HG03575 (cell line): ENCODE results near the gene ULK2.
"Not testable (repeated sequence)": the region's sequence is repeated elsewhere in the genome, so short reads cannot be mapped to it uniquely, and the experiment has no call there.

Source experiments
- ATAC-seq: cut with Tn5 transposase; IDR thresholded peaks from one replicate; pipeline ENCODE4 v1.9.1; 2021; ENCODE audit not compliant: unreplicated experiment, insufficient number of reproducible peaks, low FRiP score; ENCODE audit errors: extremely low read depth

Gene ULK2

DNA sequence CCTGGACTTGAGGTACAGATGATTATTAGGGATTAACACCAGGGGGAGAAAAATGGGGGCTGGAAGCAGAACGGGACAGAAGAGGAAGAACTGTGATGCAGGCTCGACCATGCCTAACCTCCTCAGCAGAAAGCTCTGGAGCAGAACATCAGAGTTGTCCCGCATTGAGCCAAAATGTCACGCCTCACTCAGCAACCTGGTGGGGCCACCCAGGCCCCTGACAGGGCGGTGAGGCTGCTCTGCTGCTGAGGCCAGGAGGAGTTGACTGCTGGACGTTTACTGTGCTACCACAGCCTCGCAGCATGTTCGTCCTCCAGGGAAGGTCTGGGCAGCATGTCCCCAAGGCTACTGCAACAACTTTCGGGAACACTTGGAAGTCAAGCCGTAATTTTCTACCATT lies 6.5 kb upstream of the ULK2 start:
- no peak for ATAC-seq

DNA sequence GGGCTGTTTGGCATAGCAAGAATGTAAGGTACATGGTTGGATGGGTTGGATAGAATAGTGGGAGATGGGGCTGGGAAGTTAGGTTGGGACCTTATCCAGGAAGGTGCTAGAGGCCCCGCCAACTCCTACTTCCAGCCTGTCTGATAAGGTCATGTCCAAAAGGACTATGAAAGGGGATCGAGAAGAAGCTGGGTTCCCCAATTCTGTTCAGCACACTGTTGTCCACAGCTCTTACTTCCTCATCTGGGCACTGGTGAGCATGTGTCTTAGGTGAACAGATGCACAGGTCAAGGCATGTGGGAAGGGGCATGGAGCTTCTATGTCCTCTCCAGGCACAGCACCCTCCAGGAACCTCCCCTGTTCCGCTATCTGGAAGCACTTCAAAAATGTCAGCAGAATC lies 5.6 kb upstream of the ULK2 start:
- no peak for ATAC-seq

DNA sequence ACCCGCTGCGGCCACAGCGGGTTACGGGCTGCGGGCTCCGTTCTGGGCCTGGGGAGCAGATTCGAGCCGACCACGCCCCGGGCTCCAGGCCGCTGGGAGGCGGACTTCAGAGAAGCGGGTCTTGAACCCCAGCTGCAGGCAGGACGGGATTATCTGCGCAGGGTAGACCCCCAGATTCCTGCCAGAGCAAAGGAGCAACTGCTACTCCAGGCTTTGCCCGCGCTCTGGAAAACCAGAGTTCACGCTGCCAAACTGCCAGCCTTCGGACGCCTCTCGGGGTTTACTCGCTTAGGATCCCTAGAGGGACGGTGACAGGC lies 301 bp upstream of the ULK2 start:
- no peak for ATAC-seq

DNA sequence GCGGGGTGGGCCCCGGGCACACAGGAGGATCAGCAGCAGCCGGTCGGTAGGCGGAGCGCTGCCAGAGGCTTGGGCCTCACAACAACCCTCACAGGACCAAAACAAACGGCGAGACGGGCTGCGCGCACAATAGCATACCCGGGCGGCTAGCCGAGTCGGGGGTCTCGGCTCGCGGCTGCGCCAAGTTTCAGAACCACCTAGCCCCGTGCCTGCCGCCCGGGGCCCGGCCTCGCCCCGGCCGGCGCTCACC lies 732 bp downstream of the ULK2 start:
- ATAC-seq = no peak

DNA sequence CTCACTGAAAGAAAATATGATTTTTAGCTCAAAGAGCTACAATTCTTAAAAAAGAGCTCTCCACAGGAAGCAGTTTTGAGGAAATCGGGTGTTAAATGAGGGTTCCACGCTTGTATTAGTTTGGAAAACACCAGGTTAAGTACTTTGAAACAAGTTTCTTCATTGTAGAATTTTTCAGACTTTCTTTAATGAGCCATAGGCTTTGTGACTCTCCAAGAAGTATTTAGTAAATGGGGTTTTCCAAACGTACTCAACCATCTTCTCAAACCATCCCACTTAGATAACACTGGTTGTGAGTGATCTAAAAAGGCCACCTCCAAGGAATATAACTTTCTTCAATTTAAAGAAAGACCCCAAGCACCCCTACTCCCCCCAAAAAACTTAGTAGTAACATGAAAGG lies 2.7 kb downstream of the ULK2 start:
- ATAC-seq = no peak

- not testable (repeated sequence) for ATAC-seq
These were observed 7.0 kb downstream of the ULK2 start for GRCh38 chr17:19860647-19861177.

GRCh38 chr17:19857640-19858039 lies 10.1 kb downstream of the ULK2 start:
- no peak for ATAC-seq

GRCh38 chr17:19833914-19834313 lies 33.8 kb downstream of the ULK2 start:
- ATAC-seq = no peak

GRCh38 chr17:19830061-19830460 lies 37.7 kb downstream of the ULK2 start:
- no peak for ATAC-seq

DNA sequence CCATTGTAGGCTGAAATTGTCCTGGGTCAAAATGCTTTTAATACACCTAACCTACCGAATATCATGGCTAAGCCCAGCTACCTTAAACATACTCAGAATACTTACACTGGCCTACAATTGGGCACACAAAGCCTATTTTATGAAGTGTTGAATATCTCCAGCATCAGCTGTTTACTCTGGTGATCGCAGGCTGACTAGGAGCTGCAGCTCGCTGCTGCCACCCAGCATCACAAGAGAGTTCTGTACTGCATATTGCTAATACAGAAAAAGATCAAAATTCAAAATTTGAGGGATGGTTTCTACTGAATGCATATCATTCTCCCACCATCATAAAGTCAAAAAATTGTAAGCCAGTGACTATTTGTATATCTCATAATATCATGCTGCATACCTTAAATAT lies 55.3 kb downstream of the ULK2 start:
- no peak for ATAC-seq

- ATAC-seq = no peak
These were observed 62.7 kb downstream of the ULK2 start for GRCh38 chr17:19805006-19805405.

DNA sequence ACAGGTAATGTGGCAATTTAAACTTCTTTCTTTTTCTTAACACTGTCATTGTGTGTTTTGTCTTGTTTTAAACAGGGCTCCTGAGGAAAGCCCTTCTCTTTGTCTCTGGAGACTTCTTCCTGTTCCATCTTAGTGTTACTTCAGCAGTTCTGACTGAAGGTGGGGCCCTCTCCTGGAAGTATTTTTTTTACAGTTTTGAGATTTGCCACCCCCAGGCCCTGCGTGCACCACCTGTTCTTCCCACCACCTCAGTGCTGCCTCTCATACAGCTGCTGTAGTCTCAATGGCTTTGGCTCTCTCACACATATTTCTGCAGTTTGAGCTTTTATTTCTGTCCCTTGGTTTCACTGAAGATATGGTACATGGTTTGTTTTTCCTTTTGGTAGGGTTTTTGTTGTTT lies 67.2 kb downstream of the ULK2 start:
- ATAC-seq = no peak

DNA sequence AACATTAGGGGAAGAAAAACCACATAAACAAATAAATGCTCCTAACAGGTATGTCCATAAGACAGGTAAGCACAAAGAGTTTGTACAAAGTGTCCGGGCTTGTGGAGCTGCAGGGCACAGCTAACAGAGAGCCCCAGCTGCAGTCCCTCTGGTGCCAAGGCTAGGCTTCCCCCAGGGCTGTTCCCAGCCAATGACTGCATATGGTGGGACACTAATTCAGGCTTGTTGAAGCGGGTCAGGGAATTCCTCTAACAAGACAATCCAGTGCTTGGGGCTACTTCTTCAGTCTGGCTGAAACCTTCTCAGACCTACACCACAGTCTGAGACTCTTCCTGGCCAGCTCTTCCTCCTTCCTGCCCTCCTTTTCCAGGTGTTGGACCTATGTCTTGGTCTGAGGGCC lies 67.9 kb downstream of the ULK2 start:
- ATAC-seq = no peak

DNA sequence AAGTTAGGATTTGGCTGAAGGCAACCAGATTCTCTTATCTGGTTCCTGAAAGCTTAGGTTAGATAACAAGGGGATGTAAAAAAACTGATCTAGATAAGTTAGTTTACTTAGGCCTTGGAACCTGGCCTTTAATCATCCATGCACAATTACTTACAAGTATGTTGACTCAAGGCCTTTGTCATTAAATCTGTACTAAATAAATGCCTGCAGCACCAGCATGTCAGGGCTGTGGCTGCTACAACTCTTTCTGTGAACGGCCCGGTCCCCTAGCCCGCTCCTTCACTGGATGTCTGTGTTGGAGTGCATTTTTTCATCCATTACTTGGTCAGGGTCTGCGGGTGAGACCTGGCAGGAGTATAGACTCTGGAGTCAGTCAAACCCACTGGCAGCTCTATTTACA lies 71.3 kb downstream of the ULK2 start:
- ATAC-seq = no peak

GRCh38 chr17:19791918-19792550 lies 75.7 kb downstream of the ULK2 start:
- ATAC-seq = no peak

GRCh38 chr17:19787733-19788357 lies 79.9 kb downstream of the ULK2 start:
- ATAC-seq = no peak

GRCh38 chr17:19785854-19786253 lies 81.9 kb downstream of the ULK2 start:
- no peak for ATAC-seq

DNA sequence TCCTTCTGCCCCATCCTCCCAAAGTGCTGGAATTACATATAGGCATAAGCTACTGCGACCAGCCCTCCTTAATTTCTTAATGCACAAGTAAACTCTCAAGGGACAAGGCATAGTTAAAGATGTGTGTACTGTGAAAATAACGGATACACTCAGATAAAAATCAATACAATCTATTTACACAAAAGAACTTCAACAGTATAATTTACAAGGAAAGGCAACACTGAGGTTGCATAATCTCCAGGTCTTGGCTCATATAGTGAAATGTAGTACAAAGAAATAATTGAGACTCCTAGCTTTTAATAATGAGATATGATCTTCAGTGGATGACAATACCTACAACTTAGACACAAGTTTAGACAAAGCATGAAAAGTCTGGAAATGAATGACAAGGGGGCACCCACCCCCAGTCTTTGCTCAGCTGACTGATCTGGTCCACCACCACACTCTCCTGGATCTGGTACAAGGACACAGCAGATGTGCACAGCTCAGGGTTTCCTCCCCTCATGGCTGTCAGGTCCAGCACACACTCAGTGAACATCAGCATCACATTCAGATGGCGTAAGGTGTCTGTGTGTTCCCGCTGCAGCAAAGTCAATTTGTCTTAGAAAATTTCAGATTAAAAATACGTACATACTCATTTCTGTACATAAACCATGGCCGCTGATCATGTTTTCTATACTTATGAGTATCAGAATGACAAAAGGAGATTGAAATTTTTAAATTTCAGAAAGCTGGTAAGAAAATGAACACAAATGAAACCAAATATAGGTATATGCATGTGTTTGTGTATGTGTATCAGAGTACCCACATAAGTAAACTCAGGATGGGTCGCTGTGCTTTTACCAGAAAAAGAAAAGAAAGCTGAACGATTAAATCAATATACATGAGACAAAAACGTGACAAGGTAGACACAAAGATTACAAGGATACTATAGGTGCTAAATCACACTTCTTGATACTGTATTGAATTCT lies 86.0 kb downstream of the ULK2 start:
- ATAC-seq = no peak

GRCh38 chr17:19780846-19781245 lies 86.9 kb downstream of the ULK2 start:
- ATAC-seq = no peak

DNA sequence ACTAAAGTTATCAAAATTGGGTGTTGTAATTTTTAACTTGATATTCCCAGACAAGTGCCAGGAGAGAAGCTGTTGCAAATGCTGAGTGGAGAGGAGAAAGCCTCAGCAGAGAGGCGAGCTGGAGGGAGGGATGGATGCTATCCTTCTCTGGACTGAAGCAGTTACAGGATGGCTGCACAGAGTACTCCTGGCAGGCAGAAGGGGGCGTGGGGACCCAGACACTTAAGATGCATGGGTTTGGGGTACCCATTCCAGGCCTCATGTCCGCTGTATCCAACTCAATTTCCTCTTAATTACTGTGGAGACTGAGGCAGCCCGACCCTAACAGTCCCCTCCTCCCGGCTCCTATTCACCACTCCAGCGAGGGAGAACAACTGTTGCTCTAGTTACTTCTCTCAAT lies 94.2 kb downstream of the ULK2 start:
- no peak for ATAC-seq
